GM19023 (cell line): Measurements from ENCODE around the gene CHRNB1.
A peak's percentile ranks its signal among the peaks of the same experiment; 100 is the strongest.
"Not testable (repeated sequence)": the region's sequence is repeated elsewhere in the genome, so short reads cannot be mapped to it uniquely, and the experiment has no call there.

Experiments used
- ATAC-seq: cut with Tn5 transposase; IDR thresholded peaks from one replicate; pipeline ENCODE4 v1.9.1; 2021; ENCODE audit warnings: mild to moderate bottlenecking, moderate library complexity; ENCODE audit not compliant: unreplicated experiment

The CHRNB1 gene

DNA sequence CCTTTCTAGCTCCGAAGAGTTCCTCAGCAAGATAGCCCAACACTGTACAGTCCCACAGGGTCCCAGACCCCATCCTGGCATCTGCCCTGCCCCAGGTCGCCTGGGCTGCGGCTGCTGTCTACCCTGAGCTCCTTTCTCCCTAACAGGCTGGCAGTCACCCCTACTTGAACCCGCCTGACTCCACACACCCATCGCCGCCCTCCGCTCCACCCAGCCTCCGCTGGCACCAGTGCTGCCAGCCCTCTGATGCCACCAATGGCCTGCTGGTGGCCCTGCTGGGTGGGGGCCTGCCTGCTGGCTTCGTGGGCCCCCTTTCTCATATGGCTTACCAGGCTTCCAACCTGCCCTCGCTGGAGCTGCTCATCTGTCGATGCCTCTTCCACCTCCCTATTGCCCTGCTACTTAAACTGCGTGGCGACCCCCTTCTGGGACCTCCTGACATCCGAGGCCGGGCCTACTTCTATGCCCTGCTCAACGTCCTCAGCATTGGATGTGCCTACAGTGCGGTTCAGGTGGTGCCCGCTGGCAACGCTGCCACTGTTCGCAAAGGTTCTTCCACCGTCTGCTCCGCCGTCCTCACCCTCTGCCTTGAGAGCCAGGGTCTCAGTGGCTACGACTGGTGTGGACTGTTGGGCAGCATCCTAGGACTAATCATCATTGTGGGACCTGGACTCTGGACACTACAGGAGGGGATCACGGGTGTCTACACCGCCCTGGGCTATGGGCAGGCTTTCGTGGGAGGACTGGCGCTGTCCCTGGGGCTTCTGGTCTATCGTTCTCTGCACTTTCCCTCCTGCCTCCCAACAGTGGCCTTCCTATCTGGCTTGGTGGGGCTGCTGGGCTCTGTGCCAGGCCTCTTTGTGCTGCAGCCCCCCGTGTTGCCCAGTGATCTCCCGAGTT is 37.2 kb downstream of the CHRNB1 start:
- ATAC-seq: not testable (repeated sequence)

DNA sequence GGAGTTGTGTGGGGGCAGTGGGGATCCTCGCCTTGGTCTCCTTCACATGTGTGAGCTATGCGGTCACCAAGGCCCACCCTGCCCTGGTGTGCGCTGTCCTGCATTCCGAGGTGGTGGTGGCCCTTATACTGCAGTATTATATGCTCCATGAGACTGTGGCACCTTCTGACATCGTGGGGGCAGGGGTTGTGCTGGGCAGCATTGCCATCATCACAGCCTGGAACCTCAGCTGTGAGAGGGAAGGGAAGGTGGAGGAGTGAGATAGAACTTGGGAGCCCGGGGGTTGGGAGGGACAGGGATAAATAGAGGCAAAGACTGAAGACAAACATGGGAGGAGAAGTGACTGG is 37.9 kb downstream of the CHRNB1 start:
- ATAC-seq: not testable (repeated sequence)

DNA sequence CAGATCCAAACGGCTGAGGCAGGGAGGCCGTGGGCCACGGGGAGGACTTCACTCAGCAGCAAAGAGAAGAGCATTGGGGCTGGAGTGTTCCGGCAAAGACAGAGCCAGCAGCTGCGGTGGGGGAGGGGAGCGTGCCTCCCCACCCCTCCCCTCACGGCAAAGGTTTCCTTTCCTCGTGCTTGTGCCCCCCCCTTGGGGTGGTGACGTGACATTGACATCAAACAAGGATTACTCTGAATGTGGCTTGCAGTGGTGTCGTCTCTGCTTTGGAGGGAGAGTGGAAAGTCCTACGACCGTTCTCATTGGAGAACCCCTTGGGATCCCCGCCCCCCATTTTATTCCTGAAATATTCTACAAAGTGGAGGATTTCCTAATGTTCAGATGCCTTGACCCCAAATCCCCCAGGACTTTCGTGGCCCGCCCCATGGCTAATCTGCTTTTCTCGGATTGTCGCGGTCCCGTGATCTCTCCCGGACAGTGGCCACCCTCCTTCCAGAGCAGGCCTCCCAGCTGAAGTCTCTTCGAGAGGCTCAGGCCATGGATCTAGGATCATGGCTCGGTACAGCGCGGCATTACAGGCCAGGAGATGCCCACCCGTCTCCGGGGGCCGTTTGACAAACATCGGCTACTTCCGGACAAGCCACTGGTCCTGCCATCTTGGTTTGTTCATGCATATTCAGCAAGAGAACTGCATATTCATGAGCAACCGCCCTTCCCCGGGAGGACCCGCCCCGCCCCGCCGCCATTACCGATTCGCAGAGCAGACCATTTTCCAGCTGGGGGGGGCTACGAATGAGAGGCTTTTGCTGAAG is 38.6 kb downstream of the CHRNB1 start:
- ATAC-seq: peak; percentile 39

GRCh38 chr17:7484067-7484918 is 39.4 kb downstream of the CHRNB1 start, which contains the start of gene POLR2A:
Gene POLR2A, plus strand, starts transcription at chr17:7484366.
- ATAC-seq: peak; percentile 60

GRCh38 chr17:7484919-7485377 is 40.1 kb downstream of the CHRNB1 start:
- ATAC-seq: no peak

- no peak for ATAC-seq
These were observed 41.3 kb downstream of the CHRNB1 start for GRCh38 chr17:7486181-7486580.

DNA sequence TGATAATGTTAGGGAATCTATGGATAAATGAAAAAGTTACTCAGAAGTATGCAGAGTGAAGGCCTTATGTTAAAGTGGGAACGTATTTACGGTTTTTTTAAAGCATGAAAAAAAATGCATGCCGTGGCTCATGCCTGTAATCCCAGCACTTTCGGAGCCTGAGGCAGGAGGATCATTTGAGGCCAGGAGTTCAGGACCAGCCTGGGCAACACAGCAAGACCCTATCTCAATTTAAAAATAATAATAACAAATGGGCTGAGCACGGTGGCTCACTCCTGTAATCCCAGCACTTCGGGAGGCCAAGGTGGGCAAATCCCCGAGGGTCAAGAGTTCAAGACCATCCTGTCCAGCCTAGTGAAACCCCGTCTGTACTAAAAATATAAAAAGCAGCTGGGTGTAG is 45.3 kb downstream of the CHRNB1 start:
- no peak for ATAC-seq

DNA sequence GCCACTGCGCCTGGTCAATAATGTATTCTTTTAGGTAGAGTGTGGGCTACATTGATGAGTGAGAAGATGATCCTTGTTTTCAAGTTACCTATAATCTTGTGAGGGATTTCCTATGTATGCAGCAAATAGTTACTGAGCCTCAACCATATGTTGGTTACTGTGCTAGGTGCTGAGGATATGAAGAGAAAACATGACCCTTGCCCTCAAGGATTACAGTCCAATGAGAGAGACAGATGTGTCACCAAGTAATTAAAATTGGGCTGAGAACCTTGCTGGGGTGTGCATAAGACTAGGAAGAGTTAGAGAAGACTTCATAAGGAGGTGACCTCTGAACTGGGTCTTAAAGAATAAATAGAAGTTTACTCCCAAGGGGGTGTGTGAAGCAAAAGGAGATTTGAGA is 46.7 kb downstream of the CHRNB1 start:
- ATAC-seq: no peak

DNA sequence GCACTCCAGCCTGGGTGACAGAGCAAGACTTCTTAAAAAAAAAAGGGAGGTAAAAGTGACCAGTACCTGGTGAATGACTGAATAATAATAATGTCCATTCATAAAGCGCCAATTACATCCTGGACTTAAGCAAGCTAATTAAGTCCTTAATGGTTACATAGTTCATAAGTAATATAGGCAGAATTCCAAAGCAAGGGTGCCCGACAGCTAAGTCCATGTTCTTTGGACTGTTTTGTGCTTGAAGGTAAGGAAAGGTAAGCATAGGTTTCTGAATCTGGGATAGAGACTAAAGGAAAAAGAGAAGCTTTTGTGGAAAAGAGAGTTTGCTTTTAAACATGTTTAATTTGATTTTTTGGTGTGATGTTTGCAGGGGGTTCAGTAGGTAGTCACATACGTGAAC is 49.1 kb downstream of the CHRNB1 start:
- no peak for ATAC-seq

DNA sequence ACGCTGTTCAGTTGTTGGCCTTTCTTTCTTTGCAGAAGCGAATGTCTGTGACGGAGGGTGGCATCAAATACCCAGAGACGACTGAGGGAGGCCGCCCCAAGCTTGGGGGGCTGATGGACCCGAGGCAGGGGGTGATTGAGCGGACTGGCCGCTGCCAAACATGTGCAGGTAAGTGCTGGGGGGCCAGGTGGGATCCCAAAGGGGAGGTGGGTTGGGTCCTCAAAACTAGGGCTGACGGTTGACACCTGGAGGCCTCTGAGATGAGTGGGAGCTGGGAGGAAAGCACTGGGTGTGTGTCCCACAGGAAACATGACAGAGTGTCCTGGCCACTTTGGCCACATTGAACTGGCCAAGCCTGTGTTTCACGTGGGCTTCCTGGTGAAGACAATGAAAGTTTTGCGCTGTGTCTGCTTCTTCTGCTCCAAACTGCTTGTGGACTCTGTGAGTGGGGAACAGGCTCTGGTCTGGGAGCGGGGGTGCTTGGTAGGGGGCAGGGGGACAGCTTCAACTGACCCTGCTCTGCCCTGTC is 51.1 kb downstream of the CHRNB1 start:
- ATAC-seq: no peak

DNA sequence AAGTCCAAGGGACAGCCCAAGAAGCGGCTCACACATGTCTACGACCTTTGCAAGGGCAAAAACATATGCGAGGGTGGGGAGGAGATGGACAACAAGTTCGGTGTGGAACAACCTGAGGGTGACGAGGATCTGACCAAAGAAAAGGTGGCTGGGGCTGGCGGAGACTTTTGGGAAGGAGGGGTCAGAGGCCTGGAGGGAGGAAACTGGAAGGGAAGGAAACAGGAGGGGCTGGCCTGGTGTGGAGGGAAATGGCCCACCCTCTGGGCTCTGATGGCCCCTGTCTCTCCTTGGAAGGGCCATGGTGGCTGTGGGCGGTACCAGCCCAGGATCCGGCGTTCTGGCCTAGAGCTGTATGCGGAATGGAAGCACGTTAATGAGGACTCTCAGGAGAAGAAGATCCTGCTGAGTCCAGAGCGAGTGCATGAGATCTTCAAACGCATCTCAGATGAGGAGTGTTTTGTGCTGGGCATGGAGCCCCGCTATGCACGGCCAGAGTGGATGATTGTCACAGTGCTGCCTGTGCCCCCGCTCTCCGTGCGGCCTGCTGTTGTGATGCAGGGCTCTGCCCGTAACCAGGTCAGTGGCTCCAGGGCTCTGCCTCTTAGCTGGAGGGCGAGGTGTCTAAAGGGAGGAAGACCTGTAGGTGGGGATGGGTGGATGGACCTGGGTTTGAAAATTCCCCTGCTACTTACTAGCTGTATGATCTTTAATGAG is 51.8 kb downstream of the CHRNB1 start:
- no peak for ATAC-seq

DNA sequence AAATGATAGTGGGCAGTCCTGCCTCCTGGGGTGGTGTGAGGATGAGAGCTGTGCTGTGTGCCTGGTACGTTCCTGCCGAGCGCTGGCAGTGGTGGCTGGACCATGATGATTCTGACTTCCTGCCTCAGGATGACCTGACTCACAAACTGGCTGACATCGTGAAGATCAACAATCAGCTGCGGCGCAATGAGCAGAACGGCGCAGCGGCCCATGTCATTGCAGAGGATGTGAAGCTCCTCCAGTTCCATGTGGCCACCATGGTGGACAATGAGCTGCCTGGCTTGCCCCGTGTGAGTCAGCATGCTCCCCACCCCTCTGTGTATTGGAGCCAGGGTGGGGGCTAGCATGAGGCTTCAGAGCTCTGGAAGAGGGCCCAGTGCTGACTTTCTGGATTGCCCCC is 52.4 kb downstream of the CHRNB1 start:
- no peak for ATAC-seq

GRCh38 chr17:7497636-7498035 is 52.8 kb downstream of the CHRNB1 start:
- ATAC-seq: no peak

- ATAC-seq: no peak
These were observed 54.3 kb downstream of the CHRNB1 start for GRCh38 chr17:7499161-7499560.

- ATAC-seq: no peak
These were observed 56.9 kb downstream of the CHRNB1 start for GRCh38 chr17:7501729-7502128.

DNA sequence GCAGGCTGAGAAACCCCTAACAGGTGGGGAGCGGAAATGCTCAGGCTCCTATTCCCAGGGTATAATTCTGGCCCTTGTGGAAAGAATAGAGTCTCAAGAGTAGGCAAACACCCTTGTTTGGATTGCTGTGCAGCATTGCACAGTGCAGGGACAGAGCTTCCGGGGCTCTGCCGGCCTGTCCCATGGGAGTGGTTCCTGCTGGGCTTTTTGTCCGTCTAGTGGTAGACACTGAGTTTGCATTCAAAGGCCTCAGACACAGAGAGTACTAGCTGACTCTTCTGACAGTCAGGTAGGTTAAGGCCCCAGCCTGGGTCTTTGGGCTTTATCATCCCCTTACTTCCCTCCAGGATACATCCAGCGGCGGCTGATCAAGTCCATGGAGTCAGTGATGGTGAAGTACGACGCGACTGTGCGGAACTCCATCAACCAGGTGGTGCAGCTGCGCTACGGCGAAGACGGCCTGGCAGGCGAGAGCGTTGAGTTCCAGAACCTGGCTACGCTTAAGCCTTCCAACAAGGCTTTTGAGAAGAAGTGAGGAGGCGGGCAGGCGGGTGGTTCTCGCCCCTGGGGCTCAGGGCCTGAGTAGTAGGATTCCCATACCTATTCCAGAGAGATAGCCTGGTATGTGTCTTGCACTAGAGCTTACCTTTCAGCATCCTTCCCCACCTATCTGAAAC is 57.4 kb downstream of the CHRNB1 start:
- no peak for ATAC-seq

GRCh38 chr17:7502987-7503386 is 58.1 kb downstream of the CHRNB1 start:
- ATAC-seq: no peak

GRCh38 chr17:7503521-7503920 is 58.7 kb downstream of the CHRNB1 start:
- ATAC-seq: no peak
